Measurements from ENCODE around the gene MCM7. TPM values are rescaled to one million over a fixed set of nuclear protein-coding genes. Genes with fewer than 3 reads are reported as not detected.

MCM7 gene
- total RNA-seq, 4 donors from 2014 or later = 16.6 to 51.3 (median 26.5) TPM

DNA sequence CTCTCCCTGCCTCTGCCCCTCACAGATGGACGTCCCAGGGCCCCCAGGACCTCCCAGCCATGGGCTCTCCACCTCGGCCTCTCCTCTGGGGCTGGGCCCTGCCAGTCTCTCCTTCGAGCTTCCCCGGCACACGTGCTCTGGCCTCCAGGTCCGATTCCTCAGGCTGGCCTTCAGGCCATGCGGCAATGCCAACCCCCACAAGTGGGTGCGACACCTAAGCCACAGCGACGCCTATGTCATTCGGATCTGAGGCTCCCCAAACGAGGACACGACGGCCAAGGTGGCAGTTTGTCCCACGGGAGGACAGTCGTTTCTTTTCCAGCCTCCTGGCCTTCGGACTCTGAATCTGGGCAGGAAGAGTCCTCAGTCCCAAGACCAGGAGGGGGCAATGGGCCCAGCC is 5.4 kb upstream of the MCM7 start:
- TF ChIP-seq POLR2A (IDR thresholded peaks at IDR 0.05) = no peak
- TF ChIP-seq, protein P1, sequence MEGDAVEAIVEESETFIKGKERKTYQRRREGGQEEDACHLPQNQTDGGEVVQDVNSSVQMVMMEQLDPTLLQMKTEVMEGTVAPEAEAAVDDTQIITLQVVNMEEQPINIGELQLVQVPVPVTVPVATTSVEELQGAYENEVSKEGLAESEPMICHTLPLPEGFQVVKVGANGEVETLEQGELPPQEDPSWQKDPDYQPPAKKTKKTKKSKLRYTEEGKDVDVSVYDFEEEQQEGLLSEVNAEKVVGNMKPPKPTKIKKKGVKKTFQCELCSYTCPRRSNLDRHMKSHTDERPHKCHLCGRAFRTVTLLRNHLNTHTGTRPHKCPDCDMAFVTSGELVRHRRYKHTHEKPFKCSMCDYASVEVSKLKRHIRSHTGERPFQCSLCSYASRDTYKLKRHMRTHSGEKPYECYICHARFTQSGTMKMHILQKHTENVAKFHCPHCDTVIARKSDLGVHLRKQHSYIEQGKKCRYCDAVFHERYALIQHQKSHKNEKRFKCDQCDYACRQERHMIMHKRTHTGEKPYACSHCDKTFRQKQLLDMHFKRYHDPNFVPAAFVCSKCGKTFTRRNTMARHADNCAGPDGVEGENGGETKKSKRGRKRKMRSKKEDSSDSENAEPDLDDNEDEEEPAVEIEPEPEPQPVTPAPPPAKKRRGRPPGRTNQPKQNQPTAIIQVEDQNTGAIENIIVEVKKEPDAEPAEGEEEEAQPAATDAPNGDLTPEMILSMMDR (IDR thresholded peaks at IDR 0.05) = no peak
- H3K36me3 ChIP-seq = peaks cover 22 to 38% of the 10 kb centered on the region in 2 donors

DNA sequence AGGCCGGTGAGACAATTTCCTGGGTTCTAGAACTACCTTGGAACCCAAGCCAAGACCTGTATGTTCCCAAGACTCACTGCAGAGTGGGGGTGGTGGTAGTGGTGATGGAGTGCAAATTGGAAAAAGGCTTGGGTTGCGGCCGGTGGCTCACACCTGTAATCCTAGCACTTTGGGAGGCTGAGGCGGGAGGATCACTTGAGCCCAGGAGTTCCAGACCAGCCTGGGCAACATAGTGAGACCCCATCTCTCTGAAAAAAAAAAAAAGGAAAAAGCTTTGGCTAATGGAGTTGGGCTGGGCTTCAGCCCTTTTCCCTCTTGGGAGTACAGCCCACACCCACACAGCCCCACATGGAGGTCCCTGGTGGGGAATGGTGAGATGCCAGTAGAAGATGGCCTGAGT is 4.3 kb upstream of the MCM7 start:
- 97 to 100% methylated on average over 4 of the region's 4 CpGs for WGBS, 2 donors

More for the DNA sequence above, 5.4 kb upstream of the MCM7 start:
- WGBS, 2 donors = 86 to 89% methylated on average over 16 to 17 of the region's 17 CpGs
- Histone ChIP-seq H3K4me1 (peaks cover 4 to 7% of the 10 kb centered on the region in 2 donors), H3K4me3 (replicated peaks in 1 of 3) (no peak overlapping the region), H3K27me3 (no peaks in the 10 kb centered on the region), H3K9me3 (no peaks in the 10 kb centered on the region), H3K27ac (no peak overlapping the region)
- intact Hi-C loops (cut with DNase I) = no loop called here
- no peak for DNase-seq

DNA sequence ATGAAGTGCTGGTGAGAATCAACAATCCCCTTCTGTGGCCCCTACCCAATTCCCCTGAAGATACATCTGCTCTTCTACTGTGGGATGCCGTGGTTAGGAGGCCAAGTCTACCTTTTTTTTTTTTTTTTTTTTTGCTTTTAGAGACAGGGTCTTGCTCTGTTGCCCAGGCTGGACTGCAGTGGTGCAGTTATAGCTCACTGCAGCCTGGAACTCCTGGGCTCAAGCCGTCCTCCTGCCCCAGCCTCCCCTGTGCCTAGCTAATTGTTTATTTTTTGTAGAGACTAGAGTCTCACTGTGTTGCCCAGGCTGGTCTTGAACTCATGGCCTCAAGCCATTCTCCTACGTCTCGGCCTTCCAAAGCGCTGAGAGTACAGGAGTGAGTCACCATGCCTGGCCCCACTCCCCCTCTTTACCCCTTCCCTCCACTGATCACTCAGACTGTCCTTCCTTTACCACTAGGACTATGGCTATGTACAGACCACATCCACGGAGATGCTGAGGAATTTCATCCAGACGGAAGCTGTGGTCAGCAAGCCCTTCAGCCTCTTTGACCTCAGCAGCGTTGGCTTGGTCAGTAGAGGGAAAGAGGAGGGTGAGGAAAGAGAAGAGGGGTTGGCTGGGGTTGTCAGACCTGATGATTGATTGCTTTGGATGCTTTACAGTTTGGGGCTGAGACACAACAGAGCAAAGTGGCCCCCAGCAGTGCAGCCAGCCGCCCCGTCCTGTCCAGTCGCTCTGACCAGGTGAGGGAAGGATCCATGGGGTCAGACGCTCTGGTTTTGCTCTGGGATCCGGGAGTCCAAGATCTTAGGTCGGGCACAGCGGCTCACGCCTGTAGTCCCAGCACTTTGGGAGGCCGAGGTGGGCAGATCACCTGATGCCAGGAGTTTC is 2.0 kb upstream of the MCM7 start:
- DNase-seq = no peak
- Histone ChIP-seq H3K36me3 (peaks cover 13 to 32% of the 10 kb centered on the region in 2 donors), H3K27ac (no peak overlapping the region), H3K9me3 (no peaks in the 10 kb centered on the region), H3K4me1 (peaks cover 11 to 17% of the 10 kb centered on the region in 2 donors), H3K4me3 (replicated peaks in 1 of 3) (no peak overlapping the region), H3K27me3 (no peaks in the 10 kb centered on the region)
- intact Hi-C loops (cut with DNase I) = no loop called here
- no peak for TF ChIP-seq POLR2A (IDR thresholded peaks at IDR 0.05)
- TF ChIP-seq, protein P1 (IDR thresholded peaks at IDR 0.05) = no peak
- 82 to 91% methylated on average over 17 of the region's 17 CpGs for WGBS, 2 donors

More for the DNA sequence above, 4.3 kb upstream of the MCM7 start:
- H3K27me3 ChIP-seq = no peaks in the 10 kb centered on the region
- H3K4me1 ChIP-seq = peaks cover 7% of the 10 kb centered on the region in 2 donors
- H3K4me3 ChIP-seq (replicated peaks in 1 of 3) = no peak overlapping the region
- DNase-seq = no peak
- intact Hi-C loops (cut with DNase I) = no loop called here
- TF ChIP-seq, protein P1 (IDR thresholded peaks at IDR 0.05) = no peak
- no peak for TF ChIP-seq POLR2A (IDR thresholded peaks at IDR 0.05)
- no peaks in the 10 kb centered on the region for H3K9me3 ChIP-seq
- no peak overlapping the region for H3K27ac ChIP-seq
- H3K36me3 ChIP-seq = peaks cover 14 to 35% of the 10 kb centered on the region in 2 donors

DNA sequence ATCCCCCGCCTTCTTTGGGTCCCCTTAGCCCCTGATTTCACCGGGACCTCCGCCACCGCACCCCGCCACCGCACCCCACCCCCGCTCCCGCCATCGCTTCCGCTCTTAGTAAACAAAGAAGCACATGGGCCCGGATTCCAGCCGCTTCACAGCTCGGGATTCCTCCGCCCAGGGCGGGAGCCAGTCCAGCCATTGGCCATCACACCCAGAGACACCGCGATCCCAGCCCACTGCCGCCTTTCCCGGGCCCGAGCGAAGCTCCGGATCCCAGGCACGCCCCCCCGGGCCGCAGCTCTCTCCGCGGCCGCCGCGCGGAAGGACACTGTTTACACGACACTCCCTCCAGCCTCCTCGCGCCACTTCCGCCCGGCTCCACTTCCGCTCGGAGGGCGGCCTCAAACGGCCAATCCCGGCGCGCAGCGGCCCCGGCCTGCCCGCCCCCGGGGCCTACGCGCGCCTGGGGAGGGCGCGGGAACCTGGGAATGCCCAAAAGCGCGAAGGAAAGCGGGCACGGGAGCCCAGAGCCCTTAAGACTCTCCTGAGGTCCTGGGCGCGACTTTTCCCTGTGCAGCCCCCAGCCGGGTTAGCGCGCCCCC is 679 bp downstream of the MCM7 start:
- H3K36me3 ChIP-seq = peaks cover 39 to 45% of the 10 kb centered on the region in 2 donors

More for the DNA sequence above, 679 bp downstream of the MCM7 start:
- intact Hi-C loops (cut with DNase I) = no loop called here
- DNase-seq = peak; percentile 94
- H3K4me1 ChIP-seq = peaks cover 11 to 17% of the 10 kb centered on the region in 2 donors
- H3K27me3 ChIP-seq = no peaks in the 10 kb centered on the region
- 0 to 1% methylated on average over 38 to 50 of the region's 61 CpGs for WGBS, 2 donors
- TF ChIP-seq POLR2A (IDR thresholded peaks at IDR 0.05) = peak in 1 of 2 donors; percentile 36
- TF ChIP-seq, protein P1 (IDR thresholded peaks at IDR 0.05) = peak in 1 of 6 experiments; percentile 15
- H3K9me3 ChIP-seq = no peaks in the 10 kb centered on the region
- peak overlapping the region; percentile 39 to 95 (median 57) for H3K27ac ChIP-seq
- peak overlapping the region; percentile 2 to 81 (median 78) for H3K4me3 ChIP-seq (replicated peaks in 1 of 3)

All from thyroid gland (tissue), 4 donors.